PC-9 (cell line): Measurements from ENCODE around the gene TOX2. TPM values are rescaled to one million over a fixed set of nuclear protein-coding genes. Genes with fewer than 3 reads are reported as not detected.

ENCODE experiments used
- BruUV-seq: library from RNA; stranded (reverse); fragments of 400-500 nt; replicated peaks from 2 replicates; lab custom pipeline; 2021; lab: Mats Ljungman, UMichigan
- CTCF ChIA-PET: fragments of 300-600 bp; sonication (Branson Sonifier 250); formaldehyde crosslinking; loops from one replicate; lab custom pipeline; 2022; ENCODE audit warnings: antibody characterized with exemption; lab: Charles Lee
- POLR2A ChIA-PET: fragments of 300-600 bp; sonication (Branson Sonifier 250); formaldehyde crosslinking; loops from one replicate; lab custom pipeline; 2022; ENCODE audit warnings: antibody characterized with exemption; ENCODE audit not compliant: unreplicated experiment; lab: Charles Lee
- DNase-seq, 2 experiments: peaks; one replicate each; pipeline versions ENCODE4 v3.0.0 to v3.0.0-alpha.2; 2015 to 2022; ENCODE audit warnings: mixed read lengths in 1 of 2
- H2AFZ ChIP-seq: fragments of 200-600 bp; sonication (generic); 2 replicates; pipeline ENCODE4 v1.8.1; 2017; ENCODE audit warnings: antibody characterized with exemption
- H3F3A ChIP-seq: fragments of 200-600 bp; sonication (generic); 2 replicates; pipeline ENCODE4 v1.8.1; 2017; ENCODE audit warnings: antibody characterized with exemption, mild to moderate bottlenecking, low read depth; ENCODE audit not compliant: insufficient read depth
- H3K27ac ChIP-seq: fragments of 200-600 bp; sonication (generic); 2 replicates; pipeline ENCODE4 v1.6.1; 2016; ENCODE audit warnings: mixed run types
- H3K27me3 ChIP-seq: fragments of 200-600 bp; sonication (generic); 2 replicates; pipeline ENCODE4 v1.6.1; 2016; ENCODE audit warnings: low read depth, mixed run types; ENCODE audit not compliant: insufficient read depth
- H3K36me3 ChIP-seq: fragments of 200-600 bp; sonication (generic); 2 replicates; pipeline ENCODE4 v1.6.1; 2016; ENCODE audit warnings: low read depth, mixed run types
- H3K4me1 ChIP-seq: fragments of 200-600 bp; sonication (generic); replicated peaks from 2 replicates; pipeline ENCODE4 v1.6.1; 2016; ENCODE audit warnings: mixed run types; ENCODE audit not compliant: insufficient read depth
- H3K4me2 ChIP-seq: fragments of 200-600 bp; sonication (generic); 2 replicates; pipeline ENCODE4 v1.6.1; 2017; ENCODE audit warnings: mixed run types
- H3K4me3 ChIP-seq: fragments of 200-600 bp; sonication (generic); 2 replicates; pipeline ENCODE4 v1.6.1; 2016; ENCODE audit warnings: mixed run types
- H3K79me2 ChIP-seq: fragments of 200-600 bp; sonication (generic); 2 replicates; pipeline ENCODE4 v1.6.1; 2017; ENCODE audit warnings: low read depth, mixed run types
- H3K9me2 ChIP-seq: fragments of 200-600 bp; sonication (generic); 2 replicates; pipeline ENCODE4 v1.8.1; 2017; ENCODE audit warnings: mild to moderate bottlenecking; ENCODE audit not compliant: insufficient read depth
- H3K9me3 ChIP-seq: fragments of 200-600 bp; sonication (generic); 2 replicates; pipeline ENCODE4 v1.8.1; 2016; ENCODE audit warnings: low read depth; ENCODE audit not compliant: insufficient read depth
- H4K20me1 ChIP-seq: fragments of 200-600 bp; sonication (generic); 2 replicates; pipeline ENCODE4 v1.8.1; 2017; ENCODE audit not compliant: insufficient read depth
- EZH2 ChIP-seq: fragments of 200-600 bp; sonication (generic); IDR thresholded peaks from 2 replicates; pipeline ENCODE4 v1.8.0; 2017; ENCODE audit warnings: antibody characterized with exemption, low read depth
- intact Hi-C: fragments of 100-400 bp; cut with micrococcal nuclease; formaldehyde crosslinking; loops from one replicate; pipeline ENCODE4 v1.10.0; 2022; ENCODE audit not compliant: unreplicated experiment
- total RNA-seq: library from RNA; stranded (reverse); gene quantifications from 2 replicates; pipeline ENCODE4 v1.2.3, GENCODE V29; 2021
- TF ChIP-seq, protein P1 (sequence below): fragments of 200-600 bp; sonication (generic); conservative IDR thresholded peaks from 2 replicates; pipeline ENCODE4 v1.6.1; 2017; ENCODE audit warnings: mixed run types, antibody characterized with exemption, mild to moderate bottlenecking, moderate library complexity

TOX2 gene
- total RNA-seq, 1 experiment from 2014 or later = 30.1 TPM

DNA sequence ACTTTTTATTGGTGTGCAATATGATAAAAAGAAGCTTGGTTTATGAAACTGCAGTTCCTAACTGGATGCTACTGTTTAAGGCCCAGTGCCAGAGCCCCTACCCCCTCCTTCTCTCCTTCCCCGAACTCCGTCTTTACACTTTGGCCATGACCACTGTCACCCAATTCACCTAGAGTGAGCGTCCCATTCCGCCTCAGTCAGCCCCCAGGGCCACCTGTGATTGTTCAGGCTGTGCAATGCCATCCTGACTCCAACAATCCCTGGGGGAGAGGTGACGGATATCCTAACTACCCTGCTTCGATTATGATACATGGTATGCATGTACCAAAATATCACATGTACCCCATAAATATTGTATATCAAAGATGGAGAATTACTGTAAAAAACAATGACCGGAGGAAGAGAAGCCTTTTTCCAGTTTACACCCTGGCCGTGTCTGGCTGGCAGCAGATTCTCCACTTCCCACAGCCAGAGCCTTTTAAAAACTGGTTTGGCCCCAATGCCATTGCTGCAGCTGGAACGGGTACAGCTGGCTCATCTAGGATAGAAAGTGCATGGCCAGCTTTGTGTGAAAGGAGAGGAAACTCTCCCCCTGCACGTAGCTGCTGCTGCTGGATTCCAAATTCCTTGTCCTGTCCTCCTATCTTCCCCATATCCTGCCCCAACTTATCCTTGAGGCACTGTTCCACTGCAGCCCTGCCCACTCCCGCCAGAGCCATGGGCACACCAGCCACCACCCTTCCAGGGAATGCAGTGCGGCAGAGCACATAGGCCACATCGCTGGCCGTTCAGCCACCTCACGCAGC lies 172.6 kb downstream of the TOX2 start:
- Histone ChIP-seq H4K20me1 (no peaks in the 10 kb centered on the region), H2AFZ (no peak overlapping the region), H3K9me2 (no peaks in the 10 kb centered on the region), H3K4me2 (no peak overlapping the region), H3K4me3 (no peak overlapping the region), H3K27me3 (no peaks in the 10 kb centered on the region), H3K9me3 (no peaks in the 10 kb centered on the region), H3K79me2 (no peaks in the 10 kb centered on the region), H3F3A (peaks cover 17% of the 10 kb centered on the region; the same call in 1 of the 2 replicates), H3K36me3 (no peaks in the 10 kb centered on the region), H3K4me1 (peaks cover 16% of the 10 kb centered on the region), H3K27ac (no peak overlapping the region)
- TF ChIP-seq EZH2 = no peak
- TF ChIP-seq, protein P1, sequence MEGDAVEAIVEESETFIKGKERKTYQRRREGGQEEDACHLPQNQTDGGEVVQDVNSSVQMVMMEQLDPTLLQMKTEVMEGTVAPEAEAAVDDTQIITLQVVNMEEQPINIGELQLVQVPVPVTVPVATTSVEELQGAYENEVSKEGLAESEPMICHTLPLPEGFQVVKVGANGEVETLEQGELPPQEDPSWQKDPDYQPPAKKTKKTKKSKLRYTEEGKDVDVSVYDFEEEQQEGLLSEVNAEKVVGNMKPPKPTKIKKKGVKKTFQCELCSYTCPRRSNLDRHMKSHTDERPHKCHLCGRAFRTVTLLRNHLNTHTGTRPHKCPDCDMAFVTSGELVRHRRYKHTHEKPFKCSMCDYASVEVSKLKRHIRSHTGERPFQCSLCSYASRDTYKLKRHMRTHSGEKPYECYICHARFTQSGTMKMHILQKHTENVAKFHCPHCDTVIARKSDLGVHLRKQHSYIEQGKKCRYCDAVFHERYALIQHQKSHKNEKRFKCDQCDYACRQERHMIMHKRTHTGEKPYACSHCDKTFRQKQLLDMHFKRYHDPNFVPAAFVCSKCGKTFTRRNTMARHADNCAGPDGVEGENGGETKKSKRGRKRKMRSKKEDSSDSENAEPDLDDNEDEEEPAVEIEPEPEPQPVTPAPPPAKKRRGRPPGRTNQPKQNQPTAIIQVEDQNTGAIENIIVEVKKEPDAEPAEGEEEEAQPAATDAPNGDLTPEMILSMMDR = no peak
- ChIA-PET POLR2A (interaction anchor here (0.6 kb wide), 1 partner anchor 64 kb away, joined by 6 read pairs; no protein-coding TSS in a partner anchor), CTCF (interaction anchor here (0.6 kb wide), 1 partner anchor 102 kb away, joined by 3 read pairs; no protein-coding TSS in a partner anchor)
- DNase-seq = no peak
- intact Hi-C loops = no loop called here
- no TSS peak for BruUV-seq

- intact Hi-C loops = no loop called here
- H3K4me3 ChIP-seq = no peak overlapping the region
- no peak overlapping the region for H3K4me2 ChIP-seq
- no peak overlapping the region for H2AFZ ChIP-seq
- no peaks in the 10 kb centered on the region for H3K27me3 ChIP-seq
- ChIA-PET POLR2A (interaction anchor here (0.6 kb wide), 1 partner anchor 64 kb away, joined by 6 read pairs; no protein-coding TSS in a partner anchor), CTCF (interaction anchor here (0.6 kb wide), 1 partner anchor 102 kb away, joined by 3 read pairs; no protein-coding TSS in a partner anchor)
- no peaks in the 10 kb centered on the region for H3K9me3 ChIP-seq
- H3F3A ChIP-seq = peaks cover 12% of the 10 kb centered on the region; the same call in 1 of the 2 replicates
- no peaks in the 10 kb centered on the region for H3K36me3 ChIP-seq
- no peaks in the 10 kb centered on the region for H4K20me1 ChIP-seq
- H3K79me2 ChIP-seq = no peaks in the 10 kb centered on the region
- no TSS peak for BruUV-seq
- no peak overlapping the region for H3K27ac ChIP-seq
- H3K9me2 ChIP-seq = no peaks in the 10 kb centered on the region
- peaks cover 10% of the 10 kb centered on the region for H3K4me1 ChIP-seq
- TF ChIP-seq, protein P1 = no peak
- no peak for TF ChIP-seq EZH2
- no peak for DNase-seq
These were observed 173.1 kb downstream of the TOX2 start for GRCh38 chr20:44087857-44088120.

- H3K27me3 ChIP-seq = no peaks in the 10 kb centered on the region
- no peaks in the 10 kb centered on the region for H3K9me2 ChIP-seq
- H2AFZ ChIP-seq = no peak overlapping the region
- no peaks in the 10 kb centered on the region for H4K20me1 ChIP-seq
- BruUV-seq = no TSS peak
- H3F3A ChIP-seq = no peaks in the 10 kb centered on the region
- TF ChIP-seq EZH2 = no peak
- TF ChIP-seq, protein P1 = no peak
- no peaks in the 10 kb centered on the region for H3K36me3 ChIP-seq
- intact Hi-C loops = no loop called here
- DNase-seq = no peak
- no peak overlapping the region for H3K4me2 ChIP-seq
- H3K79me2 ChIP-seq = no peaks in the 10 kb centered on the region
- H3K4me1 ChIP-seq = no peaks in the 10 kb centered on the region
- no peaks in the 10 kb centered on the region for H3K9me3 ChIP-seq
- CTCF ChIA-PET = interaction anchor here (0.5 to 1.1 kb wide), 3 partner anchors 100 to 641 kb away, joined by 3 read pairs; no protein-coding TSS in a partner anchor
- no peak overlapping the region for H3K27ac ChIP-seq
- POLR2A ChIA-PET = no interaction called here
- H3K4me3 ChIP-seq = no peak overlapping the region
These were observed 175.5 kb downstream of the TOX2 start for GRCh38 chr20:44089987-44090674.
